Measurements from ENCODE around the gene PRDM10. TPM values are rescaled to one million over a fixed set of nuclear protein-coding genes. Genes with fewer than 3 reads are reported as not detected.

The PRDM10 gene
- total RNA-seq, 2 experiments from 2014 or later = 15.8 to 16.2 TPM

GRCh38 chr11:129866311-129866710 is 136.3 kb downstream of the PRDM10 start:
- Mint-ChIP-seq H3K36me3 (peaks cover 76% of the 10 kb centered on the region), H3K4me1 (ENCODE audit: low read depth) (peaks cover 28% of the 10 kb centered on the region), H3K27me3 (no peaks in the 10 kb centered on the region), H3K27ac (peak overlapping the region; percentile 16), H3K4me3 (no peak overlapping the region), H3K9me3 (no peaks in the 10 kb centered on the region)
- DNase-seq = no peak
- intact Hi-C loops (cut with micrococcal nuclease) = no loop called here
- ChIA-PET POLR2A (no interaction called here), CTCF (interaction anchor here (1.5 kb wide), 1 partner anchor 15 kb away, joined by 5 read pairs; no protein-coding TSS in a partner anchor)

GRCh38 chr11:129865701-129866100 is 136.9 kb downstream of the PRDM10 start:
- peaks cover 34% of the 10 kb centered on the region for H3K4me1 Mint-ChIP-seq (ENCODE audit: low read depth)
- H3K9me3 Mint-ChIP-seq = no peaks in the 10 kb centered on the region
- POLR2A ChIA-PET = no interaction called here
- CTCF ChIA-PET = no interaction called here
- no peak overlapping the region for H3K4me3 Mint-ChIP-seq
- intact Hi-C loops (cut with micrococcal nuclease) = no loop called here
- peaks cover 71% of the 10 kb centered on the region for H3K36me3 Mint-ChIP-seq
- H3K27me3 Mint-ChIP-seq = no peaks in the 10 kb centered on the region
- H3K27ac Mint-ChIP-seq = peak overlapping the region; percentile 16
- peak; percentile 25 for DNase-seq

GRCh38 chr11:129864811-129865210 is 137.8 kb downstream of the PRDM10 start:
- H3K4me1 Mint-ChIP-seq (ENCODE audit: low read depth) = peaks cover 35% of the 10 kb centered on the region
- peaks cover 66% of the 10 kb centered on the region for H3K36me3 Mint-ChIP-seq
- no peak for DNase-seq
- H3K4me3 Mint-ChIP-seq = no peak overlapping the region
- H3K27me3 Mint-ChIP-seq = no peaks in the 10 kb centered on the region
- H3K9me3 Mint-ChIP-seq = no peaks in the 10 kb centered on the region
- intact Hi-C loops (cut with micrococcal nuclease) = no loop called here
- no peak overlapping the region for H3K27ac Mint-ChIP-seq
- ChIA-PET CTCF (no interaction called here), POLR2A (no interaction called here)

- ChIA-PET CTCF (interaction anchor here (0.6 kb wide), 3 partner anchors 33 to 560 kb away, joined by 3 read pairs; no protein-coding TSS in a partner anchor), POLR2A (interaction anchor here (0.6 kb wide), 1 partner anchor 385 kb away, joined by 3 read pairs; no protein-coding TSS in a partner anchor)
- intact Hi-C loops (cut with micrococcal nuclease) = no loop called here
- H3K4me1 Mint-ChIP-seq (ENCODE audit: low read depth) = peaks cover 38% of the 10 kb centered on the region
- H3K27ac Mint-ChIP-seq = peak overlapping the region; percentile 60
- H3K4me3 Mint-ChIP-seq = no peak overlapping the region
- H3K36me3 Mint-ChIP-seq = peaks cover 52% of the 10 kb centered on the region
- H3K9me3 Mint-ChIP-seq = no peaks in the 10 kb centered on the region
- no peak for DNase-seq
- no peaks in the 10 kb centered on the region for H3K27me3 Mint-ChIP-seq
These were observed 140.7 kb downstream of the PRDM10 start for GRCh38 chr11:129861702-129862522.

- intact Hi-C loops (cut with micrococcal nuclease) = loop anchor here (5.0 kb wide), 1 partner anchor 69 kb away; no protein-coding TSS in a partner anchor
- Mint-ChIP-seq H3K36me3 (peaks cover 6% of the 10 kb centered on the region), H3K4me3 (no peak overlapping the region), H3K9me3 (no peaks in the 10 kb centered on the region), H3K27ac (no peak overlapping the region), H3K27me3 (no peaks in the 10 kb centered on the region), H3K4me1 (ENCODE audit: low read depth) (peaks cover 52% of the 10 kb centered on the region)
- ChIA-PET POLR2A (no interaction called here), CTCF (no interaction called here)
- no peak for DNase-seq
These were observed 146.6 kb downstream of the PRDM10 start for GRCh38 chr11:129856036-129856435.

- Mint-ChIP-seq H3K4me3 (no peak overlapping the region), H3K4me1 (ENCODE audit: low read depth) (peaks cover 48% of the 10 kb centered on the region), H3K27ac (no peak overlapping the region), H3K9me3 (no peaks in the 10 kb centered on the region), H3K27me3 (no peaks in the 10 kb centered on the region), H3K36me3 (peaks cover 6% of the 10 kb centered on the region)
- intact Hi-C loops (cut with micrococcal nuclease) = loop anchor here (2.0 to 5.0 kb wide), 2 partner anchors 40 to 68 kb away; partner anchors contain the start of gene NFRKB
- ChIA-PET POLR2A (no interaction called here), CTCF (interaction anchor here (0.6 kb wide), 1 partner anchor 272 kb away, joined by 3 read pairs; no protein-coding TSS in a partner anchor)
- DNase-seq = no peak
These were observed 147.5 kb downstream of the PRDM10 start for GRCh38 chr11:129855086-129855485.

- Mint-ChIP-seq H3K9me3 (no peaks in the 10 kb centered on the region), H3K36me3 (peaks cover 2% of the 10 kb centered on the region), H3K4me1 (ENCODE audit: low read depth) (peaks cover 44% of the 10 kb centered on the region), H3K4me3 (peak overlapping the region; percentile 2), H3K27ac (peak overlapping the region; percentile 86), H3K27me3 (no peaks in the 10 kb centered on the region)
- ChIA-PET CTCF (interaction anchor here (0.6 to 1.2 kb wide), 2 partner anchors 273 to 948 kb away, joined by 3 read pairs; no protein-coding TSS in a partner anchor), POLR2A (interaction anchor here (1.0 to 1.2 kb wide), 2 partner anchors 29 to 40 kb away, joined by 3 to 5 read pairs; no protein-coding TSS in a partner anchor)
- no peak for DNase-seq
- intact Hi-C loops (cut with micrococcal nuclease) = loop anchor here (2.0 kb wide), 1 partner anchor 40 kb away; the partner anchor contains the start of gene NFRKB
These were observed 148.3 kb downstream of the PRDM10 start for GRCh38 chr11:129854232-129854805.

GRCh38 chr11:129853518-129854231 is 149.0 kb downstream of the PRDM10 start:
- H3K36me3 Mint-ChIP-seq = peaks cover 2% of the 10 kb centered on the region
- H3K9me3 Mint-ChIP-seq = no peaks in the 10 kb centered on the region
- intact Hi-C loops (cut with micrococcal nuclease) = loop anchor here (2.0 kb wide), 1 partner anchor 41 kb away; the partner anchor contains the start of gene NFRKB
- H3K4me1 Mint-ChIP-seq (ENCODE audit: low read depth) = peaks cover 39% of the 10 kb centered on the region
- peak overlapping the region; percentile 10 for H3K4me3 Mint-ChIP-seq
- ChIA-PET POLR2A (interaction anchor here (0.9 to 1.2 kb wide), 3 partner anchors 30 to 40 kb away, joined by 3 to 5 read pairs (median 3); no protein-coding TSS in a partner anchor), CTCF (interaction anchor here (1.2 kb wide), 1 partner anchor 947 kb away, joined by 3 read pairs; no protein-coding TSS in a partner anchor)
- peak overlapping the region; percentile 86 for H3K27ac Mint-ChIP-seq
- no peaks in the 10 kb centered on the region for H3K27me3 Mint-ChIP-seq
- peak; percentile 82 for DNase-seq

GRCh38 chr11:129852125-129852740 is 150.4 kb downstream of the PRDM10 start:
- Mint-ChIP-seq H3K27me3 (no peaks in the 10 kb centered on the region), H3K27ac (no peak overlapping the region), H3K4me1 (ENCODE audit: low read depth) (peaks cover 37% of the 10 kb centered on the region), H3K9me3 (no peaks in the 10 kb centered on the region), H3K36me3 (no peaks in the 10 kb centered on the region), H3K4me3 (no peak overlapping the region)
- POLR2A ChIA-PET = no interaction called here
- CTCF ChIA-PET = no interaction called here
- no peak for DNase-seq
- intact Hi-C loops (cut with micrococcal nuclease) = no loop called here
